Measurements from ENCODE around the gene AJUBA. TPM values are rescaled to one million over a fixed set of nuclear protein-coding genes. Genes with fewer than 3 reads are reported as not detected.
A peak's percentile ranks its signal among the peaks of the same experiment; 100 is the strongest.

AJUBA gene
- total RNA-seq, 1 experiment from 2014 or later = 47.3 TPM

DNA sequence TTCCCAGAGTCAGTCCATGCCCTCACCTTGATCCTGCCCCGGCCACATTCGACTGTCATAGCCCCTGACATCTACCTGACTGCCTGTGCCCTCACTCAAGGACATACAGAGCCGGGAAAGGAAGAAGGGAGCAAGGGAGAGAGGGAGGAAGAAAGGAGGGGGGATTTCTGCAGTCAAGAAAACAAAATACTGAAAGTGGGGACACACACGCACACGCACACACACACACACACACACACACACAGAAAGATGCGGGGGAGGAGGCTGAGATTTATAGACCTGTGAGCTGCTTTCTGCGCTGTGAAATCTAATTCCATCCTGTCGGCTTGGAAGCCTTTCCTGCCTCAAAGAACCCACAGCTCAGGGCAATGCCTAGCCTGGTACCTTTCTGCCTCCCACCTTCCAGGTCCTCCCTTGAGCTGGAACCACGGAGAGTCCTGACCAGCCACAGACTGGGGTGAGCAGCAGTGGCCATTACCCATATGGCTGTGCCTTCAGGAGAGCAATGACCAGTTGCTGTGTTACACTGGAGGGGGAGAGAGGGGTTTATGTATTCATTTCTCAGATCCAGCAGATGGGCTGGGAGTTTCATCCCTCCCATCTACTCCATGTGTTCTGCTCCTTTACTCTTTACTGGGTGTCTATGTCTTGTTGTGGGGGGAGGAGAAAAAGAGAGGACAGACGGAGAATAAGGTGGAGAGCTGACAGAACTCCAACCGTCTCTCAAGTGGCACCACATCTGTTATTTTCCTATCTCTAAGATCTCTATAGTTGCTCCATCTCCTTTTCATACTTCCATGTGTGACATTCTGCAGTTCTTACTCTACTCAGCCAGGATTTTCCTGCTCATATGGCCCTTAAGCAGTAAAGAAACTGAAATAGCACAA is 14.7 kb upstream of the AJUBA start:
- Histone ChIP-seq H3K27ac (peak overlapping the region; percentile 49; the same call in 1 of the 2 replicates), H3K4me1 (peaks cover 31% of the 10 kb centered on the region)

DNA sequence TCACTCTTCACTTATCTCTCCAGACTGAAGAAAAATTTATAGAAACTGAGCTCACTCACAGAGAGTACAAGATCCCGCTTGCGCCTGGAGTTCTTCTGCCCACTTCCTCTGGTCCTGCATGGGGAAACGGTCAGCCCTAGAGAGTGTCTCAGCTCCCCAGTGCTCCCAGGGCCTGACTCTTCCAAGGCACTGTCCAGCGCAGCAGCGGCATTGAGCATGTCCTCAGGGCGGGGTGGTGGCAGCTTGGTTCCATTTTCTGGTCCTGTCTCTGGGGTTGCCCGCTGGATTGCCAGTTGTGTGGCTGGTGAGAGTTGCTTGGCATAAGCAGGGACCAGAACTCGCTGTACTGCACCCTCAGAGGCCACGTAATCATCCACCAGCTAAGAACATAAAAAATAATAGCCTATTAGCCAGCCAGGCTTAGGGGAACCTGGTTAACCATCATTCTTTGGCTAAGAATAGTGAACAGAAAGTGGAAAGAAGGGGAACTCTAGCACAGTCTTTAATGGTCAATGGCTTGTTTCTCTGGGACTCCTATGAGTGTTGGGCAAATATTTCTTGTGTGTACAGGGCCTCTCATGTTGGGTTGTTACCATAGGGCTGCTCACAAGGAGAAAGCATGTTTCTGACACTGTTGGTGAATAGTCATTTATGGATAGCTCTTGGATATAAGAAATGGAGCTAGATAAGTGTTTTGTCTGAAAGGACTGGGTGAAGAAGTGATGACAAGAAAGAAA is 13.7 kb upstream of the AJUBA start:
- no peak overlapping the region for H3K4me3 ChIP-seq
- no peak for DNase-seq
- no peaks in the 10 kb centered on the region for H3K36me3 ChIP-seq
- H3K9me3 ChIP-seq (replicated peaks) = no peaks in the 10 kb centered on the region
- H3K27ac ChIP-seq = no peak overlapping the region
- no peaks in the 10 kb centered on the region for H3K27me3 ChIP-seq
- H3K4me1 ChIP-seq = peaks cover 31% of the 10 kb centered on the region

More for the DNA sequence above, 14.7 kb upstream of the AJUBA start:
- no peak for DNase-seq
- no peaks in the 10 kb centered on the region for H3K9me3 ChIP-seq (replicated peaks)
- H3K27me3 ChIP-seq = no peaks in the 10 kb centered on the region
- no peak overlapping the region; the same call in 1 of the 2 replicates for H3K4me3 ChIP-seq
- no peaks in the 10 kb centered on the region for H3K36me3 ChIP-seq

GRCh38 chr14:22994762-22995275 is 12.5 kb upstream of the AJUBA start:
- no peak overlapping the region for H3K27ac ChIP-seq
- peak; percentile 52 to 75 for DNase-seq
- H3K27me3 ChIP-seq = no peaks in the 10 kb centered on the region
- H3K36me3 ChIP-seq = no peaks in the 10 kb centered on the region
- no peaks in the 10 kb centered on the region for H3K9me3 ChIP-seq (replicated peaks)
- peaks cover 31% of the 10 kb centered on the region for H3K4me1 ChIP-seq
- no peak overlapping the region for H3K4me3 ChIP-seq

GRCh38 chr14:22993517-22993916 is 11.2 kb upstream of the AJUBA start:
- H3K27ac ChIP-seq = no peak overlapping the region
- no peak for DNase-seq
- H3K36me3 ChIP-seq = no peaks in the 10 kb centered on the region
- no peak overlapping the region for H3K4me3 ChIP-seq
- H3K4me1 ChIP-seq = peaks cover 25% of the 10 kb centered on the region
- no peaks in the 10 kb centered on the region for H3K9me3 ChIP-seq (replicated peaks)
- H3K27me3 ChIP-seq = no peaks in the 10 kb centered on the region

DNA sequence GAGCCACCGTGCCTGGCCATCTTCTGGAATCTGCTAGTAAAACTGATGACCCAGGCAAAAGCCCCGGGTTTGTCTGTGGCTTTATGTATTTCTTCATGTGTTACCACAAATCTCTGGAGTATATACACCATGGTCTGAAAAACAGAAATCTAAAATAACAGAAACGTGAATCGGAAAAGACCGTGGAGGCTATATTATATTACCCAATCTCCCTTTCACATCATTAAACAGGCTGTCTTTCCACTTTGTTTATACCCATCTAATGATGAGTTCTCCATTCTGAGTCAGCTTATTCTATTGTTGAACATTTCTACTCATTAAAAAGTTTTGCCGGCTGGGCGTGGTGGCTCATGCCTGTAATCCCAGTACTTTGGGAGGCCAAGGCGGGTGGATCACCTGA is 9.5 kb upstream of the AJUBA start:
- peaks cover 8% of the 10 kb centered on the region for H3K4me1 ChIP-seq

GRCh38 chr14:22987291-22987690 is 4.9 kb upstream of the AJUBA start:
- Histone ChIP-seq H3K4me1 (0 out of 2 replicates have a peak, but pooled peaks cover 2% of the 10 kb centered on the region), H3K36me3 (peaks cover 5% of the 10 kb centered on the region), H3K9me3 (replicated peaks) (no peaks in the 10 kb centered on the region), H3K27ac (no peak overlapping the region), H3K4me3 (no peak overlapping the region), H3K27me3 (no peaks in the 10 kb centered on the region)
- no peak for DNase-seq

More for the DNA sequence above, 9.5 kb upstream of the AJUBA start:
- H3K4me3 ChIP-seq = no peak overlapping the region
- H3K9me3 ChIP-seq (replicated peaks) = no peaks in the 10 kb centered on the region
- no peak overlapping the region for H3K27ac ChIP-seq
- peaks cover 4% of the 10 kb centered on the region for H3K36me3 ChIP-seq
- no peak for DNase-seq
- H3K27me3 ChIP-seq = no peaks in the 10 kb centered on the region

DNA sequence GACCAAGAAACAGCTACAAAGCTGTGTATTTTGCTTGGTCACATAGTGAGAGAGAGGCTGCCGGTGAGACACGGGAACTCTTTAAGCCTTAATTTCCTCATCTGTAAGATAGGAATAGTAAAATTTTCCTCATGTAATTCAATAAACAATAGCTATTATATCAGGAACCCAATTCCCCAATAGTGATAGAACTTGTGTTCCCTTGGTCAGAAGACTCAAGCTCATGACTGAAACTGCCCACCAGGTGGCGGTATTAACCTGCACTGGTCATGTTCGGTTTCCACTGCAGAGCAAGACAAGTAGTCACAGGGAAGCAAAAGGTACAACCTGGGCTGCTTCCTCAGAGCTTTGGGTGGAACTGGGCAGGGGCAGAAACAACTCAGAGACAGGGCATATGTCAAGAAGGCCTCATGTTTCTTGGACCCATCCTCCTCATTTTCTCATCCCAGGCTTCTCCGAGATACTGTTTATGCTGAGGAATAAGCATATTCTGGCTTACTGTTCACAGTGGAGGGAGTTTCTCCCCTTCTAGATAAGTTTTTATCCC is 4.2 kb upstream of the AJUBA start:
- DNase-seq = peak; percentile 80 to 91
- H3K4me1 ChIP-seq = 0 out of 2 replicates have a peak, but pooled peaks cover 2% of the 10 kb centered on the region
- H3K27ac ChIP-seq = no peak overlapping the region
- H3K9me3 ChIP-seq (replicated peaks) = no peaks in the 10 kb centered on the region
- H3K27me3 ChIP-seq = no peaks in the 10 kb centered on the region
- no peak overlapping the region for H3K4me3 ChIP-seq
- H3K36me3 ChIP-seq = peaks cover 5% of the 10 kb centered on the region

- Histone ChIP-seq H3K27ac (no peak overlapping the region), H3K27me3 (no peaks in the 10 kb centered on the region), H3K36me3 (peaks cover 5% of the 10 kb centered on the region), H3K4me1 (0 out of 2 replicates have a peak, but pooled peaks cover 2% of the 10 kb centered on the region), H3K9me3 (replicated peaks) (no peaks in the 10 kb centered on the region), H3K4me3 (no peak overlapping the region)
- DNase-seq = no peak
Observed at GRCh38 chr14:22985894-22986507, 3.6 kb upstream of the AJUBA start.

DNA sequence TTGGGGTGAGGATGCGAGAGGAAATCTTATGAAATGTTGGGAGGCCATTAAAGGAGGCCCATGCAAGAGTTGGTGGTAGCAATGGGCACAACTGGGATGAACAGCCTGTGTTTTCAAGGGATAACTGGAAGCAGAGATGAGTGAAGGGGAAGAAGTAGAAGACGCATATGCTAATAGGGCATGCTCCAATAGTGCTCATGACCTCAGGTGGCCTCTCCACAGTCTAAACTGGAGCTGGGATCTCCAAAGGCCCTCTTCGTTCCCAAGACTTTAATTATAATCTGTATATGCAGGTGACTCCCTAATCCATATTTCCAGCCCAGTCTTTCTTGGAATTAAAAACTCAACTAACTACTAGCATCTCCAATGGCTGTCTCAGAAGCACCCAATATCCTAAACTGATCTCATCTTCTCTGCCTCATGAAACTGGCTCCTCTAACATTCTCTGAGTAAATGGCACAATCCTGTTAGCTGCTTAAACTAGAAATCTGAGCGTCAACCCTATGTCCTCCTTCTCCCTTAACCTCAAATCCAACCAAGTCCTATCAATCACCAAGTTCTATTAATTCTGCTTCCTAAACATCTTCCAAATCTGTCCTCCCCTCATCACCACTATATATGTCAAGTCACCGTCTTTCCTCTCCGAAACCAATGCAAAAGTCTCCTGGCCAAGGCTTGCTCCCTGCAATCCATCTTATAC is 2.8 kb upstream of the AJUBA start:
- H3K9me3 ChIP-seq (replicated peaks) = no peaks in the 10 kb centered on the region
- peaks cover 8% of the 10 kb centered on the region for H3K36me3 ChIP-seq
- DNase-seq = no peak
- 0 out of 2 replicates have a peak, but pooled peaks cover 2% of the 10 kb centered on the region for H3K4me1 ChIP-seq
- no peak overlapping the region for H3K4me3 ChIP-seq
- H3K27me3 ChIP-seq = no peaks in the 10 kb centered on the region
- no peak overlapping the region for H3K27ac ChIP-seq

DNA sequence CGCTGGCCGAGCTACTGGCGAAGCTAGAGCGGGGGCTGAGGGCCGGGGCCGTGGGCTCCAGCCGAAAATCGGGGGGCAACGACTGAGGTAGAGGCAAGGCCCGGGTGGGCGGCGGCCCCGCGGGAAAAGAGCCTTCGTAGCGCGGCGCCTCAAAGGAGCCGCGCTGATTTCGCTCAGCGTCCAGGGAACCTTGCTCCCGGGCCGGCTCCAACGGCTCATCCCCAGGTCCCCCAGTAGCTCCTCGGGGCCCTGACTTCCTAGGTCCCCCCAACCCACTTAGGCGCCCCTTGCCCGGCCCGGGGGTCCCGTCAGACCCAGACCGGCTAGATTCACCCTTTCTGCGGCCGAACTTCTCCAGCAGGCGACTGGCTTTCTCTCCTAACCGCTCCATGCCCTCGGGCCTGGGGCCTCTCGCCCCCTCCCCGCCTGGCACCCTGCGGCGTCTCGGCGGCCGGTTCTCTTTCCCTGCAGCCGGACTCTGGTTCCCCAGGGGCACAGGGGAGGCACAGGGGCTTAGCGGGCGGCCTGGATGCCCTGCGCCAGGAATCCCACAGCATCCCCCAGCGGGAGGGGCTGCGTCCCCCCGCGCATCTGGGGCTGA is 375 bp downstream of the AJUBA start:
- peak overlapping the region; percentile 91 for H3K4me3 ChIP-seq
- H3K4me1 ChIP-seq = peaks cover 22% of the 10 kb centered on the region
- peak overlapping the region; percentile 88 for H3K27ac ChIP-seq
- no peaks in the 10 kb centered on the region for H3K9me3 ChIP-seq (replicated peaks)
- H3K36me3 ChIP-seq = peaks cover 17% of the 10 kb centered on the region
- DNase-seq = peak in 1 of 2 experiments; percentile 40
- no peaks in the 10 kb centered on the region for H3K27me3 ChIP-seq

DNA sequence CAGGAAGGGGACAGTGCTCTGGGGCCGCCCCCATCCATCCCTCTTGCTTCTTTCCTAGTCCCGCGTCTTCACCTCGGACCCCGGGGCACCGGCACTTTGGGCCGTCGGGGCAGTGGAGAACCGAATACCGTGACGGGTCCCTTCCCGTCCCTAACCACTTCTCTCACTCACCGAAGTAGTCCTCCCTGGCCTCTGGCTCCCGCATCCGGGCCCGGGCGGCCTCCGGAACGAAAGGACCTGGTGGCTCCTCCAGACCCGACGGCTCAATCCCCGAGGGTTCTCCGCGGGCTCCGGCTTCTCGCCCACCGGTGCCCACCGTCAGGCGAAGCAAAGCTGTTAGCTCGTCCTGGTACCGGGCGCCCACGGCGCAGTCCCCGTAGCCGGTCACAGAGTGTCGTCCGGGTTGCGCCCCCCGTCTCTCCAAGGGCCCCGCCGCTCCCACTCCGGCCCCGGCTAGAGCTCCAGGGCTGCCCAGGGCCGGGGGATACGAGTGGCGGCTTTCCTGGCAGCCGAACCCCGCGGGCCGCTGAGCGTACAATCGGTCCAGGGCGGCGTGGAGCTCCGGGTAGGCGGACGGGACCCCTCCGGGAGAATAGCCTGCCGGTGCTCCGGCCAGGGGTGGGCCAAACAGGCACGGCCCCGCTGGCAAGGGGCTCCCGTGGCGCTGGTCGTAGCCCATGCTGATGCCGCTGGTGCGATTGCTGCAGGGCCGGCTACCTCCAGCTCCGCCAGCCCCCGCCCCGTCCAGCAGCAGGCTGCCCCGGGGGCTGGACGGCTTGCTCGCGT is 1.1 kb downstream of the AJUBA start:
- Histone ChIP-seq H3K4me3 (peak overlapping the region; percentile 91), H3K36me3 (peaks cover 21% of the 10 kb centered on the region), H3K27me3 (no peaks in the 10 kb centered on the region), H3K9me3 (replicated peaks) (no peaks in the 10 kb centered on the region), H3K27ac (peak overlapping the region; percentile 88), H3K4me1 (peaks cover 29% of the 10 kb centered on the region)
- peak; percentile 32 to 44 for DNase-seq

DNA sequence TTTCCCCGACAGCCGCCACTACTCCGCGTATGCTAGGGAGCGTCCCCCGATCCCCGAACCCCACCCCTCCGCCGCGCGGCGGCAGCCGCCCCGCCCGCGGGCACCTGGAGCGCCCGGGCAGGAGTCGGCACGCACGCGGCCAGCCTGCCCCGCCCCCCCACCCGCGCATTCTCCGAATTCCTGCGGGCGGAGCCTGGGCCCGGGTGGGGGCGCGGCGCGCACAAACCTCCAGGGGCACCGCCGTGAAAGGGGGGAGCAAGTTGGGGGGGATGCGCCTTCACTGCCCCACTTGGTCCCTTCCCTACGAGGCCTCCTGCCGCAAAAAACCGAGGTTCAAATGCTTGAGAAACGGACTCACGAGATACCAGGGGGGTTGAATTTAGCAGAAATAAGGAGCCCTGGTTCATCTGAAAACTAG is 1.7 kb downstream of the AJUBA start:
- Histone ChIP-seq H3K27ac (peak overlapping the region; percentile 88), H3K4me1 (peaks cover 31% of the 10 kb centered on the region), H3K9me3 (replicated peaks) (no peaks in the 10 kb centered on the region), H3K4me3 (peak overlapping the region; percentile 91), H3K27me3 (no peaks in the 10 kb centered on the region), H3K36me3 (peaks cover 23% of the 10 kb centered on the region)
- peak; percentile 72 to 78 for DNase-seq
